Body of pancreas (tissue), 4 donors: Measurements from ENCODE around the gene HDAC1. TPM values are rescaled to one million over a fixed set of nuclear protein-coding genes. Genes with fewer than 3 reads are reported as not detected.
"Not testable (repeated sequence)": the region's sequence is repeated elsewhere in the genome, so short reads cannot be mapped to it uniquely, and the experiment has no call there.

Experiments used
- ATAC-seq: fragments of 150-250 bp; one replicate; pipeline ENCODE4 v1.9.1; 2016
- DNase-seq, 4 donors: peaks; one replicate each; pipeline ENCODE4 v3.0.0-alpha.2; 2019
- H3K27ac ChIP-seq, 4 donors: fragments of 200-600 bp; sonication (generic); 1 replicate in 3 of 4; 2 replicates in 1 of 4; pipeline versions ENCODE4 v1.5.1 to v1.6.1; 2016 to 2019; ENCODE audit warnings: mild to moderate bottlenecking in 1 of 4, mixed read lengths in 1 of 4, moderate library complexity in 1 of 4
- H3K27me3 ChIP-seq, 2 donors: fragments of 200-600 bp; sonication (generic); one replicate each; pipeline ENCODE4 v1.6.0; 2016; ENCODE audit warnings: mild to moderate bottlenecking in 1 of 2
- H3K36me3 ChIP-seq, 2 donors: fragments of 200-600 bp; sonication (generic); replicated peaks in 1 of 2; 2 replicates each; pipeline ENCODE4 v1.5.1; 2016; ENCODE audit warnings: low read depth in 2 of 2; ENCODE audit not compliant: insufficient read depth in 1 of 2
- H3K4me1 ChIP-seq: fragments of 200-600 bp; sonication (generic); one replicate; pipeline ENCODE4 v1.6.0; 2016
- H3K4me3 ChIP-seq, 2 donors: fragments of 200-600 bp; sonication (generic); 1 replicate in 1 of 2; 2 replicates in 1 of 2; pipeline ENCODE4 v1.5.1; 2016 to 2019
- H3K9me3 ChIP-seq, 3 donors: fragments of 200-600 bp; sonication (generic); 1 replicate in 2 of 3; 2 replicates in 1 of 3; pipeline ENCODE4 v1.5.1; 2016
- POLR2A ChIP-seq, 3 donors: fragments of 450-650 bp; IDR thresholded peaks; one replicate each; pipeline ENCODE4 v1.6.1; 2016; ENCODE audit warnings: antibody characterized with exemption in 3 of 3, mild to moderate bottlenecking in 2 of 3
- WGBS, 2 donors: methylation state at CpG; one replicate each; pipeline ENCODE4 v1.1.5; 2017; 5-methylcytosine and 5-hydroxymethylcytosine counted together
- intact Hi-C: fragments of 100-400 bp; cut with DNase I; formaldehyde crosslinking; loops from one replicate; pipeline ENCODE4 v1.15.1; 2023
- total RNA-seq, 2 donors: library from RNA; depleted of rRNA; stranded (reverse); fragments of >200 nt; gene quantifications; one replicate each; pipeline ENCODE4 v1.1.0, GENCODE V29; 2016
- TF ChIP-seq, protein P1 (sequence below), 7 experiments: fragments of 450-650 bp in 4 of 7; fragments of 200-600 bp in 3 of 7; sonication (generic) in 3 of 7; IDR thresholded peaks; one replicate each; pipeline ENCODE4 v1.5.1; 2016 to 2019; ENCODE audit warnings: antibody characterized with exemption in 7 of 7

HDAC1 gene
- total RNA-seq, 2 donors from 2014 or later: 32.7 to 50.4 TPM

DNA sequence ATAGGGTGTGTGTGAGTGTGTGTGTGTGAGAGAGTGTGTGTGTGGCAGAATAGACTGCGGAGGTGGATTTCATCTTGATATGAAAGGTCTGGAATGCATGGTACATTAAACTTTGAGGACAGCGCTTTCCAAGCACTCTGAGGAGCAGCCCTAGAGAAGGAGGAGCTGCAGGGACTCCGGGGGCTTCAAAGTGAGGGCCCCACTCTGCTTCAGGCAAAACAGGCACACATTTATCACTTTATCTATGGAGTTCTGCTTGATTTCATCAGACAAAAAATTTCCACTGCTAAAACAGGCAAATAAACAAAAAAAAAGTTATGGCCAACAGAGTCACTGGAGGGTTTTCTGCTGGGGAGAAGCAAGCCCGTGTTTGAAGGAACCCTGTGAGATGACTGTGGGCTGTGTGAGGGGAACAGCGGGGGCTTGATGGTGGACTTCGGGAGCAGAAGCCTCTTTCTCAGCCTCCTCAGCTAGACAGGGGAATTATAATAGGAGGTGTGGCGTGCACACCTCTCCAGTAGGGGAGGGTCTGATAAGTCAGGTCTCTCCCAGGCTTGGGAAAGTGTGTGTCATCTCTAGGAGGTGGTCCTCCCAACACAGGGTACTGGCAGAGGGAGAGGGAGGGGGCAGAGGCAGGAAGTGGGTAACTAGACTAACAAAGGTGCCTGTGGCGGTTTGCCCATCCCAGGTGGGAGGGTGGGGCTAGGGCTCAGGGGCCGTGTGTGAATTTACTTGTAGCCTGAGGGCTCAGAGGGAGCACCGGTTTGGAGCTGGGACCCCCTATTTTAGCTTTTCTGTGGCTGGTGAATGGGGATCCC is 18.3 kb upstream of the HDAC1 start:
- TF ChIP-seq, protein P1, sequence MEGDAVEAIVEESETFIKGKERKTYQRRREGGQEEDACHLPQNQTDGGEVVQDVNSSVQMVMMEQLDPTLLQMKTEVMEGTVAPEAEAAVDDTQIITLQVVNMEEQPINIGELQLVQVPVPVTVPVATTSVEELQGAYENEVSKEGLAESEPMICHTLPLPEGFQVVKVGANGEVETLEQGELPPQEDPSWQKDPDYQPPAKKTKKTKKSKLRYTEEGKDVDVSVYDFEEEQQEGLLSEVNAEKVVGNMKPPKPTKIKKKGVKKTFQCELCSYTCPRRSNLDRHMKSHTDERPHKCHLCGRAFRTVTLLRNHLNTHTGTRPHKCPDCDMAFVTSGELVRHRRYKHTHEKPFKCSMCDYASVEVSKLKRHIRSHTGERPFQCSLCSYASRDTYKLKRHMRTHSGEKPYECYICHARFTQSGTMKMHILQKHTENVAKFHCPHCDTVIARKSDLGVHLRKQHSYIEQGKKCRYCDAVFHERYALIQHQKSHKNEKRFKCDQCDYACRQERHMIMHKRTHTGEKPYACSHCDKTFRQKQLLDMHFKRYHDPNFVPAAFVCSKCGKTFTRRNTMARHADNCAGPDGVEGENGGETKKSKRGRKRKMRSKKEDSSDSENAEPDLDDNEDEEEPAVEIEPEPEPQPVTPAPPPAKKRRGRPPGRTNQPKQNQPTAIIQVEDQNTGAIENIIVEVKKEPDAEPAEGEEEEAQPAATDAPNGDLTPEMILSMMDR (IDR thresholded peaks at IDR 0.05): no peak
- no peak for TF ChIP-seq POLR2A (IDR thresholded peaks at IDR 0.05)
- ATAC-seq (no peak), DNase-seq (peak in 2 of 4 donors; percentile 19 to 22)
- Histone ChIP-seq H3K27me3 (peaks cover 0 to 14% of the 10 kb centered on the region in 2 donors), H3K4me3 (no peak overlapping the region), H3K4me1 (peaks cover 5% of the 10 kb centered on the region), H3K9me3 (no peaks in the 10 kb centered on the region), H3K27ac (no peak overlapping the region), H3K36me3 (no peaks in the 10 kb centered on the region)
- WGBS, 2 donors: 43 to 50% methylated on average over 10 of the region's 10 CpGs
- intact Hi-C loops: no loop called here

DNA sequence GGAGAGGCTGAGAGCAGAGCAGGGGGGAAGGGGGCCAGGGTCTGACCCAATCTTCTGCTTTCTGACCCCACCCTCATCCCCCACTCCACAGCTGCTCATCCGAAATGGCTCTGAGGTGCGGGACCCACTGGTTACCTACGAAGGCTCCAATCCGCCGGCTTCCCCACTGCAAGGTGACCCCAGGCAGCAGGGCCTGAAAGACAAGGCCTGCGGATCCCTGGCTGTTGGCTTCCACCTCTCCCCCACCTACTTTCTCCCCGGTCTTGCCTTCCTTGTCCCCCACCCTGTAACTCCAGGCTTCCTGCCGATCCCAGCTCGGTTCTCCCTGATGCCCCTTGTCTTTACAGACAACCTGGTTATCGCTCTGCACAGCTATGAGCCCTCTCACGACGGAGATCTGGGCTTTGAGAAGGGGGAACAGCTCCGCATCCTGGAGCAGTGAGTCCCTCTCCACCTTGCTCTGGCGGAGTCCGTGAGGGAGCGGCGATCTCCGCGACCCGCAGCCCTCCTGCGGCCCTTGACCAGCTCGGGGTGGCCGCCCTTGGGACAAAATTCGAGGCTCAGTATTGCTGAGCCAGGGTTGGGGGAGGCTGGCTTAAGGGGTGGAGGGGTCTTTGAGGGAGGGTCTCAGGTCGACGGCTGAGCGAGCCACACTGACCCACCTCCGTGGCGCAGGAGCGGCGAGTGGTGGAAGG is 17.1 kb upstream of the HDAC1 start:
- TF ChIP-seq, protein P1 (IDR thresholded peaks at IDR 0.05): no peak
- TF ChIP-seq POLR2A (IDR thresholded peaks at IDR 0.05): no peak
- H3K36me3 ChIP-seq: no peaks in the 10 kb centered on the region
- H3K9me3 ChIP-seq: no peaks in the 10 kb centered on the region
- DNase-seq (no peak), ATAC-seq (no peak)
- WGBS, 2 donors: 80 to 83% methylated on average over 23 to 31 of the region's 31 CpGs
- intact Hi-C loops: no loop called here
- H3K27ac ChIP-seq: no peak overlapping the region
- H3K4me3 ChIP-seq: no peak overlapping the region
- H3K4me1 ChIP-seq: peaks cover 5% of the 10 kb centered on the region
- H3K27me3 ChIP-seq: peaks cover 0 to 14% of the 10 kb centered on the region in 2 donors

DNA sequence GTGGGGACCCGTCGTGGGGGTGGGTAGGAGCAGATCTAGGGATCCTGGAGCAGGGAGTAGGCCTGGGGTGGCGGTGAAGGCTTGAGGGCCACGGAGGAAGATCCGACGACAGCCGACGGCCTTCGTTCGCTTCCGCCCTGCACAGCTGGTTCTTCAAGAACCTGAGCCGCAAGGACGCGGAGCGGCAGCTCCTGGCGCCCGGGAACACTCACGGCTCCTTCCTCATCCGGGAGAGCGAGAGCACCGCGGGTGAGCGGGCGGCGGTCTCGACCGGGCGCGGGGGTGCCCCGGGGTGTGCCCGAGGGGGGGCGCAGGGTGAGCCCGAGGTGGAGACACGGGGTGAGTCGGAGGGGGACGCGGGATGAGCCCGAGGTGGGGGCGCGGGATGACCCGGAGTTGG is 16.5 kb upstream of the HDAC1 start:
- ATAC-seq: peak; percentile 33
- intact Hi-C loops: no loop called here

DNA sequence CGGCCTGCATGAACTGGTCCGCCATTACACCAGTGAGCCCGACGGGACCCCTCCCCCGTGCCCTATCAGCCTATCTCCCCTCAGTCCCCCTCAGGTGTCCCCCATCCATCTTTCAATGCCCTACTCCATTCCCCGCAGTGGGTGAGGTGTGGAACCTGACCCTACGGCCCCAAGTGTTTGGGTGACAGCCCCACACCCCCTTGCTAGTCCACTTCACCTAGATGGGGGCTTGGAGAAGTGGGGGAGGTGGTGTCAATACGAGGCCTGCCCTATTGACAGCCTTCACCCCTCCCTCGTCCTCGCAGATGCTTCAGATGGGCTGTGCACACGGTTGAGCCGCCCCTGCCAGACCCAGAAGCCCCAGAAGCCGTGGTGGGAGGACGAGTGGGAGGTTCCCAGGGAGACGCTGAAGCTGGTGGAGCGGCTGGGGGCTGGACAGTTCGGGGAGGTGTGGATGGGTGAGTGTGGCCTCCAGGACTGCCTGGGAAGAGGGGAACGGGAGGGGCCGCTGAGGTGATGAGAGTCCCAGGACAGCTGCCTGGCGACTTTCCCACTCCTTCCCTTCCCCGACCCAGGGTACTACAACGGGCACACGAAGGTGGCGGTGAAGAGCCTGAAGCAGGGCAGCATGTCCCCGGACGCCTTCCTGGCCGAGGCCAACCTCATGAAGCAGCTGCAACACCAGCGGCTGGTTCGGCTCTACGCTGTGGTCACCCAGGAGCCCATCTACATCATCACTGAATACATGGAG is 15.7 kb upstream of the HDAC1 start:
- Histone ChIP-seq H3K9me3 (no peaks in the 10 kb centered on the region), H3K4me3 (no peak overlapping the region), H3K36me3 (no peaks in the 10 kb centered on the region), H3K4me1 (peaks cover 5% of the 10 kb centered on the region), H3K27ac (no peak overlapping the region), H3K27me3 (peaks cover 0 to 14% of the 10 kb centered on the region in 2 donors)
- intact Hi-C loops: no loop called here
- TF ChIP-seq, protein P1 (IDR thresholded peaks at IDR 0.05): no peak
- no peak for TF ChIP-seq POLR2A (IDR thresholded peaks at IDR 0.05)
- WGBS, 2 donors: 69 to 73% methylated on average over 29 to 30 of the region's 30 CpGs
- ATAC-seq (no peak), DNase-seq (no peak)

More for the DNA sequence above, 16.5 kb upstream of the HDAC1 start:
- WGBS, 2 donors: 10 to 21% methylated on average over 2 to 22 of the region's 41 CpGs
- no peak for TF ChIP-seq POLR2A (IDR thresholded peaks at IDR 0.05)
- TF ChIP-seq, protein P1 (IDR thresholded peaks at IDR 0.05): no peak
- no peaks in the 10 kb centered on the region for H3K36me3 ChIP-seq
- H3K4me3 ChIP-seq: no peak overlapping the region
- H3K27me3 ChIP-seq: peaks cover 0 to 14% of the 10 kb centered on the region in 2 donors
- DNase-seq: peak in 2 of 4 donors; percentile 16 to 26
- H3K27ac ChIP-seq: no peak overlapping the region
- H3K9me3 ChIP-seq: no peaks in the 10 kb centered on the region
- H3K4me1 ChIP-seq: peaks cover 5% of the 10 kb centered on the region

DNA sequence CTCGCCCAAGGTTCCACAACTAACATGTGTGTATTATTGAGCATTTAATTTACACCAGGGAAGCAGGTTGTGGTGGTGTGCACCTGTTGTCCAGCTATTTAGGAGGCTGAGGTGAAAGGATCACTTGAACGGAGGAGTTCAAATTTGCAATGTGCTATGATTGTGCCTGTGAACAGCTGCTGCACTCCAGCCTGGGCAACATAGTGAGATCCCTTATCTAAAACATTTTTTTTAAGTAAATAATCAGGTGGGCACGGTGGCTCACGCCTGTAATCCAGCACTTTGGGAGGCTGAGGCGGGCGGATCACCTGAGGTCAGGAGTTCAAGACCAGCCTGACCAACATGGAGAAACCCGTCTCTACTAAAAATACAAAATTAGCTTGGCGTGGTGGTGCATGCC is 7.1 kb upstream of the HDAC1 start:
- H3K27me3 ChIP-seq, H3K4me3 ChIP-seq, H3K27ac ChIP-seq, H3K36me3 ChIP-seq, ATAC-seq, DNase-seq, H3K9me3 ChIP-seq, intact Hi-C loops, H3K4me1 ChIP-seq: not testable (repeated sequence)
- 77 to 79% methylated on average over 7 to 8 of the region's 8 CpGs for WGBS, 2 donors
